Measurements from ENCODE around the gene LAMB2. TPM values are rescaled to one million over a fixed set of nuclear protein-coding genes. Genes with fewer than 3 reads are reported as not detected.

LAMB2 gene
- total RNA-seq, 1 experiment from 2014 or later: 121 TPM

GRCh38 chr3:49158792-49159191, 25.9 kb upstream of the LAMB2 start:
- H4K5ac ChIP-seq (ENCODE audit: insufficient read length, low read depth, low read length): no peak overlapping the region
- Mint-ChIP-seq H3K4me3 (no peak overlapping the region), H3K4me1 (peaks cover 2 to 4% of the 10 kb centered on the region in 2 experiments; a peak in 3 of 4 replicates), H3K27me3 (ENCODE audit: low read depth) (peaks cover 8% of the 10 kb centered on the region; the same call in 1 of the 2 replicates), H3K9me3 (no peaks in the 10 kb centered on the region), H3K36me3 (ENCODE audit: insufficient read depth in 1 of 3, low read depth in 3 of 3) (peaks cover 5 to 12% (median 9%) of the 10 kb centered on the region in 3 experiments; a peak in 6 of 7 replicates), H3K27ac (peak overlapping the region in 1 of 3 experiments; percentile 64; a peak in 1 of 7 replicates)
- TF ChIP-seq CTCF (conservative IDR thresholded peaks at IDR 0.05): no peak
- no peaks in the 10 kb centered on the region for H3K4me1 ChIP-seq (ENCODE audit: insufficient read depth, low read length)
- H2BK20ac ChIP-seq (ENCODE audit: low read depth, low read length, poor library complexity, severe bottlenecking): no peak overlapping the region
- no peak overlapping the region for H3K9ac ChIP-seq (ENCODE audit: extremely low read depth, insufficient read length, low read length)
- no peak overlapping the region for H2AK5ac ChIP-seq (ENCODE audit: insufficient read length, low read length)
- no peak overlapping the region for H4K8ac ChIP-seq (replicated peaks; ENCODE audit: insufficient read length, low read depth, low read length)
- no peaks in the 10 kb centered on the region for H3K9me3 ChIP-seq (ENCODE audit: control insufficient read depth, low read depth, low read length)
- no peak overlapping the region for H3T11ph ChIP-seq (ENCODE audit: low read length)
- no peak overlapping the region for H3K4ac ChIP-seq (ENCODE audit: low read depth, low read length)
- no peaks in the 10 kb centered on the region for H3K79me1 ChIP-seq (ENCODE audit: insufficient read depth, low read depth, low read length, poor library complexity, severe bottlenecking)
- no peak overlapping the region for H3K18ac ChIP-seq (ENCODE audit: insufficient read length, low read depth, low read length)
- no peak overlapping the region for H3K4me2 ChIP-seq (ENCODE audit: insufficient read depth, insufficient read length, low read length)
- no peak for DNase-seq
- no peak overlapping the region for H2BK12ac ChIP-seq (ENCODE audit: insufficient read length, low read depth, low read length)
- no peak overlapping the region for H2AFZ ChIP-seq (ENCODE audit: low read length)
- no peaks in the 10 kb centered on the region for H4K20me1 ChIP-seq (ENCODE audit: control insufficient read depth, insufficient read depth, insufficient read length)
- no peaks in the 10 kb centered on the region for H3K79me2 ChIP-seq (ENCODE audit: insufficient read depth, low read length)
- H3K14ac ChIP-seq (ENCODE audit: insufficient read depth, low read length): no peak overlapping the region
- WGBS (ENCODE audit: extremely low coverage, insufficient read length, low lambda C conversion rate): no CpG with 5 or more reads among the region's 2 CpGs
- H3K27me3 ChIP-seq (ENCODE audit: insufficient read depth, low read length): no peaks in the 10 kb centered on the region
- H3K23me2 ChIP-seq (ENCODE audit: insufficient read length, low read depth, low read length, poor library complexity, severe bottlenecking): no peaks in the 10 kb centered on the region
- no peak overlapping the region for H2BK15ac ChIP-seq (ENCODE audit: low read depth, low read length)
- H3K23ac ChIP-seq (ENCODE audit: insufficient read length, low read depth, low read length): no peak overlapping the region
- no peak overlapping the region for H2BK5ac ChIP-seq (ENCODE audit: insufficient read length, low read length)
- no peak overlapping the region for H3K56ac ChIP-seq (ENCODE audit: insufficient read length, low read depth, low read length)
- H4K91ac ChIP-seq (ENCODE audit: insufficient read length, low read depth, low read length): no peak overlapping the region
- no peak overlapping the region for H3K27ac ChIP-seq (ENCODE audit: insufficient read length, low read depth, low read length)
- H2BK120ac ChIP-seq (ENCODE audit: low read depth, low read length, poor library complexity, severe bottlenecking): no peak overlapping the region
